Natural killer cell (primary cell): Measurements from ENCODE around the gene TUBA4A. TPM values are rescaled to one million over a fixed set of nuclear protein-coding genes. Genes with fewer than 3 reads are reported as not detected.
A peak's percentile ranks its signal among the peaks of the same experiment; 100 is the strongest.

Experiments used
- ATAC-seq, 3 donors: fragments of 150-1000 bp in 2 of 3; fragments of 200-7000 bp in 1 of 3; cut with Tn5 transposase; 1 replicate in 1 of 3; 2 replicates in 2 of 3; pipeline ENCODE4 v1.10.0; 2021; ENCODE audit warnings: mild to moderate bottlenecking in 2 of 3, moderate library complexity in 2 of 3
- DNase-seq, 2 donors: peaks; one replicate each; pipeline versions ENCODE4 v3.0.0 to v3.0.0-alpha.2; 2013 to 2021; ENCODE audit warnings: mixed read lengths in 1 of 2
- H3K27ac ChIP-seq: one replicate; pipeline ENCODE4 v1.5.1; 2013; ENCODE audit warnings: mild to moderate bottlenecking, low read length
- H3K27me3 ChIP-seq: one replicate; pipeline ENCODE4 v1.6.1; 2013; ENCODE audit warnings: low read length; ENCODE audit not compliant: control insufficient read depth, insufficient read depth
- H3K36me3 ChIP-seq: one replicate; pipeline ENCODE4 v1.6.1; 2013; ENCODE audit warnings: low read length; ENCODE audit not compliant: control insufficient read depth, insufficient read depth
- H3K4me1 ChIP-seq: one replicate; pipeline ENCODE4 v1.6.1; 2013; ENCODE audit warnings: low read length; ENCODE audit not compliant: control insufficient read depth, insufficient read depth
- H3K4me3 ChIP-seq: one replicate; pipeline ENCODE4 v1.5.1; 2013; ENCODE audit warnings: low read length
- H3K9me3 ChIP-seq: one replicate; pipeline ENCODE4 v1.6.1; 2013; ENCODE audit warnings: low read length; ENCODE audit not compliant: control insufficient read depth, insufficient read depth
- H3K27ac Mint-ChIP-seq, 2 donors: one replicate each; pipeline ENCODE4 v1.8.0; 2022; ENCODE audit warnings: mild to moderate bottlenecking in 2 of 2, mixed read lengths in 2 of 2, moderate library complexity in 1 of 2
- H3K27me3 Mint-ChIP-seq, 2 donors: one replicate each; pipeline ENCODE4 v1.8.0; 2022; ENCODE audit warnings: low read depth in 2 of 2, mixed read lengths in 2 of 2
- H3K36me3 Mint-ChIP-seq: one replicate; pipeline ENCODE4 v1.8.0; 2022; ENCODE audit warnings: mixed read lengths
- H3K4me1 Mint-ChIP-seq, 2 donors: one replicate each; pipeline ENCODE4 v1.8.0; 2022; ENCODE audit warnings: mixed read lengths in 2 of 2
- H3K4me3 Mint-ChIP-seq: one replicate; pipeline ENCODE4 v1.8.0; 2022; ENCODE audit warnings: mild to moderate bottlenecking, moderate library complexity, mixed read lengths
- H3K9me3 Mint-ChIP-seq, 2 donors: one replicate each; pipeline ENCODE4 v1.8.0; 2022; ENCODE audit warnings: mixed read lengths in 2 of 2
- WGBS: methylation state at CpG from one replicate; pipeline ENCODE4 v1.1.7; 2013; ENCODE audit warnings: missing lambda C conversion rate; ENCODE audit not compliant: insufficient coverage; 5-methylcytosine and 5-hydroxymethylcytosine counted together
- intact Hi-C: fragments of 100-400 bp; cut with micrococcal nuclease; formaldehyde crosslinking; loops from one replicate; pipeline ENCODE4 v1.14.2; 2022
- total RNA-seq, 4 donors: library from RNA; stranded (reverse); fragments of 120-200 nt in 1 of 4; gene quantifications; one replicate each; pipeline versions ENCODE4 v1.2.3 to v1.2.4, GENCODE V29; 2013 to 2022
- TF ChIP-seq, protein P1 (sequence below): fragments of 200-600 bp; IDR thresholded peaks from one replicate; pipeline ENCODE4 v1.8.0; 2022; ENCODE audit warnings: antibody characterized with exemption

Gene TUBA4A
- total RNA-seq, 3 donors from 2014 or later (not counting 1 experiment from before 2014, with no cell fraction given) = 145 to 188 (median 146) TPM

DNA sequence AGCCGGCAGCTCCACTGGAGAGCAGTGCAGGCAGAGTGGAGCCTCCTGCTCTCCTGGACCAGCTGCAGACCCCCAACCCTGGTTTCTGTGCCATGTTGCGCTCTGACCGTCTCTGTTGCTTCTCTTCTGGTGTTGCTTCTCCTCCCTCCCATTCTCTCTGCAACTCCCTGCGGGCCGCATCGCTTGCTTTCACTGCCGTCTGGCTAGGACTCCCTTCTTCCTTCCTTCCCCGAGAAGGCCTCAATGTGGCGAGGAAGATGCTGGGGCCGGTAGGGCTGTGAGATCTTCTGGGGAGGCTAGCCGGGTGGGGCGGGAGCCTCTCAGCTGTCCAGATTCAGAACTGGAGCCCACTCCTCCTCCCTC is 31.6 kb upstream of the TUBA4A start:
- DNase-seq = no peak
- no peaks in the 10 kb centered on the region for H3K9me3 Mint-ChIP-seq
- intact Hi-C loops = no loop called here
- Histone ChIP-seq H3K27ac (no peak overlapping the region), H3K36me3 (peaks cover 50% of the 10 kb centered on the region), H3K27me3 (no peaks in the 10 kb centered on the region), H3K4me3 (no peak overlapping the region), H3K4me1 (peaks cover 4% of the 10 kb centered on the region), H3K9me3 (no peaks in the 10 kb centered on the region)
- no peaks in the 10 kb centered on the region for H3K36me3 Mint-ChIP-seq
- 97% methylated on average over 12 of the region's 12 CpGs for WGBS
- peaks cover 7 to 18% of the 10 kb centered on the region in 2 donors for H3K4me1 Mint-ChIP-seq
- ATAC-seq = no peak
- TF ChIP-seq, protein P1, sequence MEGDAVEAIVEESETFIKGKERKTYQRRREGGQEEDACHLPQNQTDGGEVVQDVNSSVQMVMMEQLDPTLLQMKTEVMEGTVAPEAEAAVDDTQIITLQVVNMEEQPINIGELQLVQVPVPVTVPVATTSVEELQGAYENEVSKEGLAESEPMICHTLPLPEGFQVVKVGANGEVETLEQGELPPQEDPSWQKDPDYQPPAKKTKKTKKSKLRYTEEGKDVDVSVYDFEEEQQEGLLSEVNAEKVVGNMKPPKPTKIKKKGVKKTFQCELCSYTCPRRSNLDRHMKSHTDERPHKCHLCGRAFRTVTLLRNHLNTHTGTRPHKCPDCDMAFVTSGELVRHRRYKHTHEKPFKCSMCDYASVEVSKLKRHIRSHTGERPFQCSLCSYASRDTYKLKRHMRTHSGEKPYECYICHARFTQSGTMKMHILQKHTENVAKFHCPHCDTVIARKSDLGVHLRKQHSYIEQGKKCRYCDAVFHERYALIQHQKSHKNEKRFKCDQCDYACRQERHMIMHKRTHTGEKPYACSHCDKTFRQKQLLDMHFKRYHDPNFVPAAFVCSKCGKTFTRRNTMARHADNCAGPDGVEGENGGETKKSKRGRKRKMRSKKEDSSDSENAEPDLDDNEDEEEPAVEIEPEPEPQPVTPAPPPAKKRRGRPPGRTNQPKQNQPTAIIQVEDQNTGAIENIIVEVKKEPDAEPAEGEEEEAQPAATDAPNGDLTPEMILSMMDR = no peak
- no peak overlapping the region for H3K4me3 Mint-ChIP-seq
- no peak overlapping the region for H3K27ac Mint-ChIP-seq
- H3K27me3 Mint-ChIP-seq = no peaks in the 10 kb centered on the region

DNA sequence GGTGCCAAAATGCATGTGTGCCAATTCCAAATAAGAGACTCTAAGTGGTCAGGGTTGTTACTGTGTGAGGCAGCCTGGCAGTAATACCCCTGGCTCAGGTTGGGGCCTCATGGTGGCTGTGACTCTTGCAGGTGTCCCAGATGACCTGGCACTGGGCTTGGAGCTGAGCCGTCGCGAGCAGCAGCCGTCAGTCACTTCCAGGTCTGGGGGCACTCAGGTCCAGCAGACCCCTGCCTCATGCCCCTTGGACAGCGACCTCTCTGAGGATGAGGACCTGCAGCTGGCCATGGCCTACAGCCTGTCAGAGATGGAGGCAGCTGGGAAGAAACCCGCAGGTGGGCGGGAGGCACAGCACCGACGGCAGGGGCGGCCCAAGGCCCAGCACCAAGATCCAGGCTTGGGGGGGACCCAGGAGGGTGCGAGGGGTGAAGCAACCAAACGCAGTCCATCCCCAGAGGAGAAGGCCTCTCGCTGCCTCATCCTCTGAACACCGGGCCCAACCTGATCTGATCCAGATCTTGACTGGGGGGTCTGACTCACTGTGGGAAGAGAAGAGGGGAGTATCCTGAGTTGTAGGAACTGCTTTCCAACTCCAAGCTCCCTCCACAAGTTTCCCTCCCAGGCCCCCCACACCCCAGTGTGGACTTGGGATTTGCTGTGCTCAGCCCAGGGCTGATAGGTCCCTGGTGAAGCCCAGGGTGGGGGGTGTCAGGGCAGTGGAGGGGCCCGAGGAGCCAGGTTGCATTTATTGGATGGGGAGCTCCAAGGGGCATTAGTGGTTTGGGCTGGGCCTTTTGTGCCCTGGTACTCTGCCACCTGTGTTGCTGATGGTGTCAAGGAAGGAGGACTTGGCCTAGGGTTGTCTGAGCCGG is 31.0 kb upstream of the TUBA4A start:
- ATAC-seq (no peak), DNase-seq (no peak)
- Mint-ChIP-seq H3K27me3 (no peaks in the 10 kb centered on the region), H3K27ac (no peak overlapping the region), H3K4me3 (no peak overlapping the region), H3K36me3 (no peaks in the 10 kb centered on the region), H3K9me3 (no peaks in the 10 kb centered on the region), H3K4me1 (peaks cover 13 to 24% of the 10 kb centered on the region in 2 donors)
- H3K27ac ChIP-seq = no peak overlapping the region
- H3K27me3 ChIP-seq = no peaks in the 10 kb centered on the region
- peaks cover 50% of the 10 kb centered on the region for H3K36me3 ChIP-seq
- intact Hi-C loops = no loop called here
- no peak overlapping the region for H3K4me3 ChIP-seq
- TF ChIP-seq, protein P1 = no peak
- 98% methylated on average over 16 of the region's 16 CpGs for WGBS
- no peaks in the 10 kb centered on the region for H3K9me3 ChIP-seq
- H3K4me1 ChIP-seq = peaks cover 10% of the 10 kb centered on the region

GRCh38 chr2:219282943-219283581 is 29.3 kb upstream of the TUBA4A start:
- no peak overlapping the region for H3K27ac ChIP-seq
- Mint-ChIP-seq H3K36me3 (no peaks in the 10 kb centered on the region), H3K4me1 (peaks cover 25 to 38% of the 10 kb centered on the region in 2 donors), H3K9me3 (no peaks in the 10 kb centered on the region), H3K4me3 (no peak overlapping the region), H3K27ac (peak overlapping the region; percentile 97 to 99), H3K27me3 (no peaks in the 10 kb centered on the region)
- TF ChIP-seq, protein P1 = no peak
- WGBS = 97% methylated on average over 13 of the region's 17 CpGs
- H3K4me3 ChIP-seq = no peak overlapping the region
- peaks cover 23% of the 10 kb centered on the region for H3K4me1 ChIP-seq
- ATAC-seq (no peak), DNase-seq (no peak)
- H3K27me3 ChIP-seq = no peaks in the 10 kb centered on the region
- peaks cover 50% of the 10 kb centered on the region for H3K36me3 ChIP-seq
- intact Hi-C loops = no loop called here
- H3K9me3 ChIP-seq = no peaks in the 10 kb centered on the region
